Kidney (tissue), 14 donors: Measurements from ENCODE around the gene ISOC2. TPM values are rescaled to one million over a fixed set of nuclear protein-coding genes. Genes with fewer than 3 reads are reported as not detected.

Experiments
- DNase-seq, 5 donors: peaks; one replicate each; pipeline ENCODE4 v3.0.0-alpha.2; 2013 to 2020
- FAIRE-seq: peaks from 2 replicates; lab custom pipeline; 2012; peaks lifted over from hg19 to GRCh38; lab: Jason Lieb, UNC
- H3K27ac ChIP-seq, 2 donors: one replicate each; pipeline ENCODE4 v1.7.0; 2013; ENCODE audit warnings: low read depth in 2 of 2, low read length in 2 of 2, inconsistent platforms in 1 of 2
- H3K27me3 ChIP-seq: one replicate; pipeline ENCODE4 v1.7.1; 2013; ENCODE audit warnings: low read length, inconsistent platforms; ENCODE audit not compliant: control insufficient read depth, insufficient read depth
- H3K36me3 ChIP-seq, 3 donors: one replicate each; pipeline versions ENCODE4 v1.7.0 to v1.7.1; 2013; ENCODE audit warnings: low read length in 3 of 3, control low read depth in 1 of 3, inconsistent platforms in 1 of 3; ENCODE audit not compliant: insufficient read depth in 3 of 3, control insufficient read depth in 2 of 3
- H3K4me1 ChIP-seq, 3 donors: one replicate each; pipeline versions ENCODE4 v1.7.0 to v1.7.1; 2013; ENCODE audit warnings: low read length in 3 of 3, inconsistent platforms in 1 of 3, low read depth in 1 of 3; ENCODE audit not compliant: control insufficient read depth in 2 of 3, insufficient read depth in 2 of 3
- H3K4me3 ChIP-seq, 3 donors: one replicate each; pipeline versions ENCODE4 v1.7.0 to v1.8.1; 2013; ENCODE audit warnings: low read length in 3 of 3, control low read depth in 1 of 3, inconsistent platforms in 1 of 3
- H3K9ac ChIP-seq, 3 donors: one replicate each; pipeline versions ENCODE4 v1.7.0 to v1.7.1; 2013; ENCODE audit warnings: low read length in 3 of 3, control low read depth in 1 of 3, inconsistent platforms in 1 of 3
- H3K9me3 ChIP-seq, 3 donors: one replicate each; pipeline versions ENCODE4 v1.7.0 to v1.7.1; 2013; ENCODE audit warnings: low read length in 3 of 3, control low read depth in 1 of 3, inconsistent platforms in 1 of 3; ENCODE audit not compliant: control insufficient read depth in 2 of 3, insufficient read depth in 1 of 3
- intact Hi-C: fragments of 100-400 bp; cut with DNase I; formaldehyde crosslinking; loops from one replicate; pipeline ENCODE4 v1.11.1; 2022
- polyA plus RNA-seq: library from polyadenylated mRNA; stranded (reverse); fragments of 350-450 nt; fragmentation: Illumina TruSeq; extraction: RNeasy Lipid Tissue Mini Kit (QIAGEN cat#74804); gene quantifications from one replicate; pipeline ENCODE4 v1.2.3, GENCODE V29; 2014; ENCODE audit warnings: low read depth, low replicate concordance; ENCODE audit not compliant: insufficient read depth
- total RNA-seq: library from RNA; stranded (reverse); fragmentation: NEBNext Ultra II Directional; extraction: Animal tissue kit (Norgen Biotek cat#: 25700); gene quantifications from one replicate; pipeline ENCODE4 v1.2.1, GENCODE V29; 2021
- TF ChIP-seq, protein P1 (sequence below): IDR thresholded peaks from 3 replicates; pipeline ENCODE4 v1.5.1; 2012; ENCODE audit warnings: mild to moderate bottlenecking, moderate library complexity, borderline replicate concordance; ENCODE audit not compliant: insufficient read depth; ENCODE audit errors: extremely low read depth
- donor health status: control.
- donor health status: control.
- donor health status: control.
- donor health status: control.
- donor health status: control.
- donor health status: DM: yes; HTN: yes; CAD: no.
- donor health status: Normal renal cell carcinoma (clear cell type).

The ISOC2 gene
- total and polyA plus RNA-seq, 2 donors from 2014 or later: 45.9 to 326 TPM

- Histone ChIP-seq H3K4me1 (no peaks in the 10 kb centered on the region), H3K9me3 (no peaks in the 10 kb centered on the region), H3K27me3 (no peaks in the 10 kb centered on the region), H3K4me3 (peak overlapping the region in 1 of 3 donors; percentile 39), H3K36me3 (no peaks in the 10 kb centered on the region), H3K9ac (no peak overlapping the region), H3K27ac (peak overlapping the region; percentile 57 to 68)
- DNase-seq (peak in 1 of 5 donors; percentile 82), FAIRE-seq (no peak)
- TF ChIP-seq, protein P1, sequence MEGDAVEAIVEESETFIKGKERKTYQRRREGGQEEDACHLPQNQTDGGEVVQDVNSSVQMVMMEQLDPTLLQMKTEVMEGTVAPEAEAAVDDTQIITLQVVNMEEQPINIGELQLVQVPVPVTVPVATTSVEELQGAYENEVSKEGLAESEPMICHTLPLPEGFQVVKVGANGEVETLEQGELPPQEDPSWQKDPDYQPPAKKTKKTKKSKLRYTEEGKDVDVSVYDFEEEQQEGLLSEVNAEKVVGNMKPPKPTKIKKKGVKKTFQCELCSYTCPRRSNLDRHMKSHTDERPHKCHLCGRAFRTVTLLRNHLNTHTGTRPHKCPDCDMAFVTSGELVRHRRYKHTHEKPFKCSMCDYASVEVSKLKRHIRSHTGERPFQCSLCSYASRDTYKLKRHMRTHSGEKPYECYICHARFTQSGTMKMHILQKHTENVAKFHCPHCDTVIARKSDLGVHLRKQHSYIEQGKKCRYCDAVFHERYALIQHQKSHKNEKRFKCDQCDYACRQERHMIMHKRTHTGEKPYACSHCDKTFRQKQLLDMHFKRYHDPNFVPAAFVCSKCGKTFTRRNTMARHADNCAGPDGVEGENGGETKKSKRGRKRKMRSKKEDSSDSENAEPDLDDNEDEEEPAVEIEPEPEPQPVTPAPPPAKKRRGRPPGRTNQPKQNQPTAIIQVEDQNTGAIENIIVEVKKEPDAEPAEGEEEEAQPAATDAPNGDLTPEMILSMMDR: no peak
- intact Hi-C loops: no loop called here
These were observed 32.3 kb upstream of the ISOC2 start for GRCh38 chr19:55493645-55494171.

DNA sequence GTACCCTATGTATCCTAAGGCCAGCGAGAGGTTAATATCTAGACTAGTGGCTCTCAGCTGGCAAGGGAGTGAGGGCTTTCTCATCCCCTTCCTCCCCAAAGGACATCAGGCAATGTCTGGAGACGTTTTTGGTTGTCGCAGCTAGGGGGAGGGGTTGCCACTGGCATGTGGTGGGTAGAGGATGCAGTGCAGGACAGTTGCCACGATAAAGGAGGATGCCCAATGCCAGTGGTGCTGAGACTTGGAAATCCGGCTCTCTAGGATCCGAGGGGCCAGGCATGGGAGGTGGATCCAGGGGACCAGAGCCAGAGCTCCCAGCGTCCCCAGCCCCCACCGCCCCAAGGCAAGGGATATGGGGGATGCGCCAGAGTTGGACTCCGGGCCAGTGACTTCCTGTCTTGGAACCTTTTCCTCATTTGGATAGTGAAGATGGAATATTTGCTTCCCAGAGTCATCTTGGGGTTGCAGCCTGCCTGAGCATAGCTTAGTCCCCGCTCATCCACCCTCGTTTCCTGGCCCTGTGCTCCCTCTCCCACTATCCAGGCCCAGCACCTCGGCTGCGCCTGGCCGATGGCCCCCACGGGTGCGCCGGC, 31.7 kb upstream of the ISOC2 start:
- H3K27me3 ChIP-seq: no peaks in the 10 kb centered on the region
- H3K4me1 ChIP-seq: no peaks in the 10 kb centered on the region
- TF ChIP-seq, protein P1: no peak
- no peak overlapping the region for H3K9ac ChIP-seq
- no peak overlapping the region for H3K4me3 ChIP-seq
- no peaks in the 10 kb centered on the region for H3K36me3 ChIP-seq
- DNase-seq (peak in 1 of 5 donors; percentile 62), FAIRE-seq (no peak)
- no peaks in the 10 kb centered on the region for H3K9me3 ChIP-seq
- peak overlapping the region; percentile 57 to 60 for H3K27ac ChIP-seq
- intact Hi-C loops: no loop called here

- Histone ChIP-seq H3K4me1 (peaks cover 0 to 4% (median 0%) of the 10 kb centered on the region in 3 donors), H3K27me3 (no peaks in the 10 kb centered on the region), H3K36me3 (no peaks in the 10 kb centered on the region), H3K27ac (no peak overlapping the region), H3K9ac (no peak overlapping the region), H3K9me3 (no peaks in the 10 kb centered on the region), H3K4me3 (no peak overlapping the region)
- intact Hi-C loops: no loop called here
- FAIRE-seq (no peak), DNase-seq (no peak)
- TF ChIP-seq, protein P1: no peak
These were observed 31.0 kb upstream of the ISOC2 start for GRCh38 chr19:55492362-55492944.
